IgD-negative memory B cell (primary cell): ENCODE measurements around the gene ZCCHC8. TPM values are rescaled to one million over a fixed set of nuclear protein-coding genes. Genes with fewer than 3 reads are reported as not detected.

Source experiments
- H3K27ac Mint-ChIP-seq, 3 donors: one replicate each; pipeline ENCODE4 v1.8.0; 2020 to 2022; ENCODE audit warnings: mild to moderate bottlenecking in 3 of 3, mixed read lengths in 3 of 3, moderate library complexity in 1 of 3
- H3K27me3 Mint-ChIP-seq: one replicate; pipeline ENCODE4 v1.8.0; 2021; ENCODE audit warnings: mixed read lengths
- H3K36me3 Mint-ChIP-seq: one replicate; pipeline ENCODE4 v1.8.0; 2020; ENCODE audit warnings: mild to moderate bottlenecking, mixed read lengths
- H3K4me1 Mint-ChIP-seq, 3 donors: one replicate each; pipeline ENCODE4 v1.8.0; 2020 to 2022; ENCODE audit warnings: mixed read lengths in 3 of 3, mild to moderate bottlenecking in 1 of 3
- H3K4me3 Mint-ChIP-seq, 4 donors: one replicate each; pipeline ENCODE4 v1.8.0; 2020 to 2022; ENCODE audit warnings: mild to moderate bottlenecking in 4 of 4, mixed read lengths in 4 of 4, moderate library complexity in 3 of 4
- H3K9me3 Mint-ChIP-seq, 3 donors: one replicate each; pipeline ENCODE4 v1.8.0; 2020 to 2021; ENCODE audit warnings: mixed read lengths in 3 of 3, mild to moderate bottlenecking in 1 of 3
- polyA plus RNA-seq: library from polyadenylated mRNA; unstranded; fragments of 300-500 nt; fragmentation: Illumina TruSeq; gene quantifications from one replicate; pipeline ENCODE4 v1.2.3, GENCODE V29; 2021

The ZCCHC8 gene
- polyA plus RNA-seq = 13.6 TPM

GRCh38 chr12:122500685-122501488 lies at the start of gene ZCCHC8:
Gene ZCCHC8 (minus strand): TSS chr12:122500932. CDS start chr12:122500840, 92 bp downstream.
- peak within 1 kb of the TSS; percentile 87 to 97 (median 89) for H3K27ac Mint-ChIP-seq
- peaks cover 2% of the 10 kb centered on the region for H3K36me3 Mint-ChIP-seq
- H3K4me3 Mint-ChIP-seq = peak within 1 kb of the TSS; percentile 80 to 100 (median 98)
- peaks cover 27 to 30% (median 28%) of the 10 kb centered on the region in 3 donors for H3K4me1 Mint-ChIP-seq
- H3K9me3 Mint-ChIP-seq = no peaks in the 10 kb centered on the region
- no peaks in the 10 kb centered on the region for H3K27me3 Mint-ChIP-seq

GRCh38 chr12:122547330-122547729 lies 46.6 kb upstream of the ZCCHC8 start:
- peaks cover 11 to 18% (median 16%) of the 10 kb centered on the region in 3 donors for H3K4me1 Mint-ChIP-seq
- H3K4me3 Mint-ChIP-seq = no peak overlapping the region
- H3K36me3 Mint-ChIP-seq = peaks cover 1% of the 10 kb centered on the region
- no peak overlapping the region for H3K27ac Mint-ChIP-seq
- no peaks in the 10 kb centered on the region for H3K27me3 Mint-ChIP-seq
- H3K9me3 Mint-ChIP-seq = no peaks in the 10 kb centered on the region

GRCh38 chr12:122545855-122546254 lies 45.1 kb upstream of the ZCCHC8 start:
- H3K4me3 Mint-ChIP-seq = peak overlapping the region in 2 of 4 donors; percentile 70 to 80
- H3K27me3 Mint-ChIP-seq = no peaks in the 10 kb centered on the region
- H3K9me3 Mint-ChIP-seq = no peaks in the 10 kb centered on the region
- H3K4me1 Mint-ChIP-seq = peaks cover 13 to 18% (median 17%) of the 10 kb centered on the region in 3 donors
- H3K36me3 Mint-ChIP-seq = peaks cover 1% of the 10 kb centered on the region
- peak overlapping the region in 1 of 3 donors; percentile 31 for H3K27ac Mint-ChIP-seq

GRCh38 chr12:122544537-122544936 lies 43.8 kb upstream of the ZCCHC8 start:
- Mint-ChIP-seq H3K4me3 (peak overlapping the region in 2 of 4 donors; percentile 33 to 43), H3K9me3 (no peaks in the 10 kb centered on the region), H3K27ac (peak overlapping the region in 1 of 3 donors; percentile 73), H3K4me1 (peaks cover 13 to 18% (median 17%) of the 10 kb centered on the region in 3 donors), H3K27me3 (no peaks in the 10 kb centered on the region), H3K36me3 (peaks cover 1% of the 10 kb centered on the region)

- Mint-ChIP-seq H3K9me3 (no peaks in the 10 kb centered on the region), H3K36me3 (peaks cover 6% of the 10 kb centered on the region), H3K4me3 (no peak overlapping the region), H3K27ac (no peak overlapping the region), H3K27me3 (no peaks in the 10 kb centered on the region), H3K4me1 (peaks cover 0 to 1% (median 1%) of the 10 kb centered on the region in 3 donors)
These were observed 37.8 kb upstream of the ZCCHC8 start for GRCh38 chr12:122538496-122538895.

GRCh38 chr12:122537021-122537420 lies 36.3 kb upstream of the ZCCHC8 start:
- no peaks in the 10 kb centered on the region for H3K9me3 Mint-ChIP-seq
- no peaks in the 10 kb centered on the region for H3K27me3 Mint-ChIP-seq
- H3K4me3 Mint-ChIP-seq = no peak overlapping the region
- H3K36me3 Mint-ChIP-seq = peaks cover 6% of the 10 kb centered on the region
- H3K4me1 Mint-ChIP-seq = peaks cover 0 to 1% (median 1%) of the 10 kb centered on the region in 3 donors
- H3K27ac Mint-ChIP-seq = no peak overlapping the region

- H3K9me3 Mint-ChIP-seq = no peaks in the 10 kb centered on the region
- H3K27ac Mint-ChIP-seq = no peak overlapping the region
- no peaks in the 10 kb centered on the region for H3K27me3 Mint-ChIP-seq
- no peak overlapping the region for H3K4me3 Mint-ChIP-seq
- H3K36me3 Mint-ChIP-seq = peaks cover 6% of the 10 kb centered on the region
- H3K4me1 Mint-ChIP-seq = peaks cover 0 to 4% (median 0%) of the 10 kb centered on the region in 3 donors
These were observed 33.1 kb upstream of the ZCCHC8 start for GRCh38 chr12:122533856-122534255.

GRCh38 chr12:122528992-122529391 lies 28.3 kb upstream of the ZCCHC8 start:
- Mint-ChIP-seq H3K36me3 (no peaks in the 10 kb centered on the region), H3K27me3 (no peaks in the 10 kb centered on the region), H3K4me3 (no peak overlapping the region), H3K4me1 (peaks cover 5 to 14% (median 5%) of the 10 kb centered on the region in 3 donors), H3K27ac (no peak overlapping the region), H3K9me3 (no peaks in the 10 kb centered on the region)

- peaks cover 8 to 18% (median 9%) of the 10 kb centered on the region in 3 donors for H3K4me1 Mint-ChIP-seq
These were observed 27.9 kb upstream of the ZCCHC8 start for GRCh38 chr12:122528582-122528981.

GRCh38 chr12:122527478-122527944 lies 26.8 kb upstream of the ZCCHC8 start:
- H3K9me3 Mint-ChIP-seq = no peaks in the 10 kb centered on the region
- H3K27ac Mint-ChIP-seq = no peak overlapping the region
- H3K36me3 Mint-ChIP-seq = no peaks in the 10 kb centered on the region
- no peak overlapping the region for H3K4me3 Mint-ChIP-seq
- peaks cover 12 to 25% (median 13%) of the 10 kb centered on the region in 3 donors for H3K4me1 Mint-ChIP-seq
- no peaks in the 10 kb centered on the region for H3K27me3 Mint-ChIP-seq

More at GRCh38 chr12:122528582-122528981, 27.9 kb upstream of the ZCCHC8 start:
- Mint-ChIP-seq H3K9me3 (no peaks in the 10 kb centered on the region), H3K27me3 (no peaks in the 10 kb centered on the region), H3K27ac (no peak overlapping the region), H3K4me3 (no peak overlapping the region), H3K36me3 (no peaks in the 10 kb centered on the region)

- peak within 1 kb of the TSS in 1 of 3 donors; percentile 76 for H3K27ac Mint-ChIP-seq
- no peaks in the 10 kb centered on the region for H3K9me3 Mint-ChIP-seq
- H3K36me3 Mint-ChIP-seq = no peaks in the 10 kb centered on the region
- H3K4me3 Mint-ChIP-seq = no peak within 1 kb of the TSS
- no peaks in the 10 kb centered on the region for H3K27me3 Mint-ChIP-seq
- peaks cover 17 to 29% (median 17%) of the 10 kb centered on the region in 3 donors for H3K4me1 Mint-ChIP-seq
These were observed 26.1 kb upstream of the ZCCHC8 start, which contains the start of the genes KNTC1 and RSRC2 for GRCh38 chr12:122526683-122527477. Gene KNTC1 (plus strand): TSS chr12:122527249. CDS start chr12:122530064, 2,815 bp downstream. Gene RSRC2 (minus strand): TSS chr12:122526936. CDS start chr12:122526853, 83 bp downstream.

- H3K36me3 Mint-ChIP-seq = peaks cover 2% of the 10 kb centered on the region
- no peaks in the 10 kb centered on the region for H3K27me3 Mint-ChIP-seq
- peak overlapping the region in 2 of 3 donors; percentile 55 to 76 for H3K27ac Mint-ChIP-seq
- H3K4me3 Mint-ChIP-seq = peak overlapping the region in 2 of 4 donors; percentile 94
- peaks cover 22 to 33% (median 28%) of the 10 kb centered on the region in 3 donors for H3K4me1 Mint-ChIP-seq
- H3K9me3 Mint-ChIP-seq = no peaks in the 10 kb centered on the region
These were observed 23.4 kb upstream of the ZCCHC8 start for GRCh38 chr12:122523846-122524718.

GRCh38 chr12:122523280-122523679 lies 22.5 kb upstream of the ZCCHC8 start:
- peaks cover 22 to 33% (median 28%) of the 10 kb centered on the region in 3 donors for H3K4me1 Mint-ChIP-seq
- H3K9me3 Mint-ChIP-seq = no peaks in the 10 kb centered on the region
- no peaks in the 10 kb centered on the region for H3K27me3 Mint-ChIP-seq
- no peak overlapping the region for H3K27ac Mint-ChIP-seq
- H3K4me3 Mint-ChIP-seq = peak overlapping the region in 3 of 4 donors; percentile 35 to 94 (median 94)
- H3K36me3 Mint-ChIP-seq = peaks cover 2% of the 10 kb centered on the region

- Mint-ChIP-seq H3K4me3 (peak overlapping the region in 1 of 4 donors; percentile 39), H3K9me3 (no peaks in the 10 kb centered on the region), H3K27ac (peak overlapping the region in 2 of 3 donors; percentile 1 to 41), H3K27me3 (no peaks in the 10 kb centered on the region), H3K36me3 (peaks cover 5% of the 10 kb centered on the region), H3K4me1 (peaks cover 22 to 33% (median 31%) of the 10 kb centered on the region in 3 donors)
These were observed 19.9 kb upstream of the ZCCHC8 start for GRCh38 chr12:122520676-122521075.
